ENCODE measurements around the gene SH3RF1.

SH3RF1 gene

DNA sequence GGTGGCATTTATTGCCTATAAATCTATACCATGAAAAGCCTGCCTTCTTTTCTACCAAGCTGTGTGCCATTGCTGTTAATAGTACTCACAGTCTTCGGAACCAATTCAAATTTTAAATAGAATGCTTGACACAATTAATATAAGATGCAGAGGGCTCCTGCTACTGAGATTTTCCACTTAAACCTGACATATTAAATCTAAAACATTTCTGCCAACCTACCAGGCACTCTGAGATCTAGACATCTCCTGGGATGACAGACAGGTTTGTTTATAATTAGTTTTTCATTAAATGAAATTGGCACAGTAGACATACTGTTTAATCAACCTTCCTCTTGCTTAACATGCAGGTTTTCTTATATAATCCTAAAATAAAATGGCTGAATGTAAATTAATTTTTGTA, 143.4 kb downstream of the SH3RF1 start:
- DNase-seq = no peak

DNA sequence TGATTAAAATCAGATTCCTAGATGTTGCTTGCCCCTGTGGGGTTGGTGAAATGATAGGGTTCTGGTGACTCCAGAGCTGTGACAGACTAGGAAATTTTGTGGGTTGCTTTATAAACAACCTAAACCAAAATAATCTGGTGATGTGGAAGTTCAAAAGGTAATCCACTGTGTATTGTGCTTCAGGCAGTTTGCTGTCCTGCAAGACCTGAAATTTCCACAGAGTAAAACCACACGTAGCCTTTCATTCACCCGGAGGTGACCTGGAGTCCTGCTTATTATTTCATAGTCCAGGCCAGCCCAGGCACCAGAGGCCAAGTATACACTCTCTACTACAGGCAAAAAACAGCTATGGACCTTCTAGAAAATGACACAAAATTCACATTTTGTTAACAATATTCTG, 146.1 kb downstream of the SH3RF1 start:
- no peak for DNase-seq

DNA sequence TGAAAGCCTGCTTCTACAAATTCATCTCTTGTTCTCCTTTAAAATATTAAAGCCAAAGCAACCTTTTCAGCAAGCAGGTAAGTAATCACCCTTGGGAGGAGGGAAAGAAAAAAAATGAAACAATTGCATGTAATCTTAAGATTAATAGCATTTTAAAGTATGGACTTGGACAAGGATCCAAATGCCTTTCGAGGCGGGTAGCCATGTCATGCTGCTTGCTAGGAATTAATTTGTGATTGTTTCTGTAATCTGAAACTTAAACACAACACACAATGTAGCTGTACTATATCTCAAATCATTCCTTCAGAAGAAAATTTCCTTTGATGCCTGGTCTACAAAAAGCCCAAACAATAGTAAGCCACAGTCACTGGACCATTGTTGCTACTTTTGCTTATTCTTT, 148.3 kb downstream of the SH3RF1 start:
- no peak for DNase-seq

DNA sequence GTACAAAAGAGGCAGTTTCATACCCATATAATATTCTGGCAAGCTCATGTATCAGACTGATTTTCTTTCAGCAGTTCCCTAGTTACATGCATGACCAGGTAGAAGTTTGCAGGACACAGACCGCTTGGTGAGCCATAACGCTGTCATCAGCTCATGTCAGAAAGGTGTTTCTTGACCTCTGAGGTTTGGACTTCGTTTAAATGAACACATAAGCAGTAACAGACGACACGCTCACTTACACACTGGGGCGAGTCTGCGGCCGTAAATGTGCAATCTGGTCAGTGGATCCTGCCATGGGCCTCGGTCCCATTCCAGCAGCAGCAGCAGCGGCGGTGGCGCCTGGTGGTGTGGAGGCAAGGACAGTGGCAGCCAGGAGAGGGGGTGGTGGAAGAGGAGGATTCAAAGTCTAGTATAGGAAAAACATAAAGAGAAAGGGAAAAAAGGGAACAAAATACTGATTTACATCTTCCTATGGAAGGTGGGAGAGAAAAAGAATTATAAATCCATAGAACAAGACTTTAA, 148.8 kb downstream of the SH3RF1 start:
- DNase-seq = no peak

DNA sequence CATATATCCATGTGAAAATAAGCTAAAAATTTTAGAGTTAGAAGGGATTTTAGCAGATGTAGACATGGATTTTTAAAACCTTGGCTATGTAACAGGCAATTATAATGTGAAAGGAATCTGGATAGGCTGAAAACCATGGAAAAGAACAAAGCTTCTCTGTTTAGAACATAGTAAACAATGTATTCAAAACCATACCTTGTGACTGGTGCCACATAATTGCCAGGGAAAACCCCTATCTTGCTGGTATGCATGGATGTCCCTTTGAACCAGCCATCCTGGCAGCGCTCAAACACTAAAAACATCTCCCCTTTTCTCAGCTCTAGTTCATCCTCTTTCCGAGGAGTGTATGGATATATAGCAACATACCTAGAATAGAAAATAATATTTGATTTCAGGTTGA, 150.1 kb downstream of the SH3RF1 start:
- no peak for DNase-seq

DNA sequence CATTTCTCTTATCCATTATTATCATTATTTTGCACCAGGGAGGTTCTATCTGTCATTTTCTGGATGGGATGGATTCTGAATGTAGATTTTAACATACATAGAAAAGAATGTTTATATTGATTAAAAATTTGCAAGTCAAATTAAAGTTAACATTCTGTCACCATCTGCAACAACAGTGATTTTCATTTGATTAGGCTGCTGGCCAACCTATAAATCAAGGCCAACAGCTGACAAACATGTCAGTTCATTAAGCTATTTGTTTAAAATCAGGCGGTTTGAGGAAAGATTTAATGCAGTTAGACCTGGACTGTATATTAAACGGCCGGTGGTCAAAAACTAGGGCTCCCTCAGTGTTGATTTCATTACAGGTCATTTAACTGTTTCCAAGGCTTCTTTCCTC, 151.2 kb downstream of the SH3RF1 start:
- DNase-seq = no peak

DNA sequence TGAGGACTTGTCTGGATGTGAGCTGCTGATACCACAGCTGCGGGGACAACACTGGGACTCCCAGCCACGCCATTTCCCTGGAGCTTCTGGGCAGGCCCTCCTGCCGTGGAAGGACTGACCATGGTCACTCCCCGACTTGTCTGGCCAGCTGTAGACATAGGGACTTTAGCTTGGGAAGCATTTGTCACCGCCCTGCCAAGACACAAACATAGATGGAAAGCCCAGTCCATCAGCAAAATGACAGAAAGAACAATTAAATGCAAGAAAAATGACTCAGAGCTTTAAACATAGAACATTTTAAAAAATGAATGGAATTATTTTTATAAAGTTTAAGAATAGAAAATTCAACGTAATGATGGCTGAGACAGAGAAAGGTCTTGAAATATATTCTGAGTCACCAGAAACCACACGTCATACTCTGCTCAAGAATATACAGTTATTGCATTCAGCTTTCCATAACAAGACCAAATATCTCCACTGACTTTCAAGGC, 153.1 kb downstream of the SH3RF1 start:
- DNase-seq = no peak

DNA sequence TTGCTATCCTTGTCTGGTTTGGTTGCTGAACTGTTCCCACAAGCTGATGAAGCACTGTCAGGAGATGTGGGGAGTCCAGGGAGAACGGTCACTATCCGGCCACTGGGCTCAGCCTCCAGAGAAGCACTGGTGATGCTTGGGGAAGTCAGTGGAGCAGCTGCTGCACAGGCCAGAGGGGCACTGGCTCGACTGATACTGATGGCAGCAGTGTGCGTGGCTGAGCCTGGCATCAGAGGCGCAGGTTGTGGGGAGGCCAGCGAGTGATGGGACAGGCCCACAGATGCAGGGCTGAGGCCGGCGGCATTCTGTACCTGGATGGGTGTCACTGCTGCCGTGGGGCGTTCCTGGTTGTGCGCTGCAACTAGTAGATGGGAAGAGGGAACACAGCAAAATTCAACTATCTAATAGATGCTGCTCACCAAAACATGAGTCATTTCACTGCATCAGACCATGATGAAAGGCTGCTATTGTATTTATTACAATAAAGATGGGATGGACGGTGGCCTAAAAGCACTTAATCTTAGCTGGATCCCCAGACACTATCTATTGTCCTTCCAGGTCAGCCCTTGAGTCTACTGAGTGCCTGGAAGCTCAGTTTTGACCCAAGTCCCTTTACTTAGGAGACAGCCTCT, 154.4 kb downstream of the SH3RF1 start:
- DNase-seq = no peak

DNA sequence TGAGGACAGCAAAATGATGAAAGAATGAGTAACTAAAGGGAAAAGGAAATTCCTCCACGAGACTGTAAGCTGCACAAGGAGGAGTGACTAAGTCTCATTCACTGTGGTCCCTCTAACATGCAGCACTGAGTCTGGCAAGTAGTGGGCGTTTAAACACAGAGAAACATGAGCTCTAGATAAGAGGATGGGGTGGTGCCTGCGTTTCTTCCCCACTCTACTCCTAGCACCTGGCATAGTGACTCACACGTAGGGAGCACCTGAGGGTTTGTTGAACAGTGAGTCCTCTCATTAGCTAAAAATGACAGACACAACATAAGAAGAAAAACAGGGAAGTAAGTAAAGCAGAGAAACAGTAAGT, 154.9 kb downstream of the SH3RF1 start:
- no peak for DNase-seq

DNA sequence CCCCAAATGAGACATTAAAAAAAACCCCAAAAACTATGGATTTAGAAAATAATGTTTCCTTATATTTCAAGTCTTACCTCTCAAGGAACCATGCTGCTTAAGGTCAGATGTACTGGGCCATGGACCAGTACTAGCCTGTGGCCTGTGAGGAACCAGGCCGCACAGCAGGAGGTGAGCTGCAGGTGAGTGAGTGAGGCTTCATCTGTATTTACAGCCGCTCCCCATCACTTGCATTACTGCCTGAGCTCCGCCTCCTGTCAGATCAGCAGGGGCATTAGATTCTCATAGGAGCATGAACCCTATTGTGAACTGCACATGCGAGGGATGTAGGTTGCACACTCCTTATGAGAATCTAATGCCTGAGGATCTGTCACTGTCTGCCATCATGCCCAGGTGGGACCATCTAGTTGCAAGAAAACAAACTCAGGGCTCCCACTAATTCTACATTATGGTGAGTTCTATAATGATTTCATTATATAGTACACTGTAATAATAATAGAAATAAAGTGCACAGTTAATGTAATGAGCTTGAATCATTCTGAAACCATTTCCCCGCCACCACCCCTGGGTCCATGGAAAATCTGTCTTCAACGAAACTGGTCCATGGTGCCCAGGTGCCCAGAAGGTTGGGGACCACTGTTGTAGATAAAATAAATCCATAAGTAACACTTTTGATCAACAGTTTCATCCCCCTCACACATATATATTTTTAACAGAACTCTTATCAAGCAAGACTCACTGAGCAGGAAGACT, 155.4 kb downstream of the SH3RF1 start:
- DNase-seq = no peak

DNA sequence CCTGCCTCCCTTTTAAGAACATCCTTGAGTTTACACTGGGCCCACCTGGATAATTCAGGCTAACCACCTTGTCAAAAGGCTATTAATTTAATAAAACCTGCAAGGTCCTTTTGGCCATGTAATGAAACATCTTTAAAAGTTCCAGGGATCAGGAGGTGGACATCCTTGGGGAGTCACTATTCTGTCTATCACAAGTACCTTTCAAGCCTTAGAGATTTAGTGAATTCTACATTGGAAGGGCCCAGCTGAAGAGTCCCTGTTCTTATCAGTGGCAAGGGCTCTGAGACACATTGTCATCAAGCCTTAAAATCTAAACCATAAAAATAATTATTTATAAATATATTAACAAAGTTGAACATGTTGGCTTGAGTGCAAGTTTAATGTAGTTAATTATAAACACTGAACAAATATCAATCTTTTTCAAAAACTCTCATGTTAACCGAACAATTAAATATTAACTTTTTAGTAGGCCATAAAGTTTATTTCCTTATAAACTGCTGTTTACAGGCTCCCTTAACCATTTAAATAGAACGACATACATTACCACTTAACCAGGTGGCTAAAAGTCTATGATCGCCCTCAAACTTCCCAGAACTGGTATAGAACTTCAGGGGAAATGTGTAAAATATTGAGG, 156.3 kb downstream of the SH3RF1 start:
- DNase-seq = no peak

DNA sequence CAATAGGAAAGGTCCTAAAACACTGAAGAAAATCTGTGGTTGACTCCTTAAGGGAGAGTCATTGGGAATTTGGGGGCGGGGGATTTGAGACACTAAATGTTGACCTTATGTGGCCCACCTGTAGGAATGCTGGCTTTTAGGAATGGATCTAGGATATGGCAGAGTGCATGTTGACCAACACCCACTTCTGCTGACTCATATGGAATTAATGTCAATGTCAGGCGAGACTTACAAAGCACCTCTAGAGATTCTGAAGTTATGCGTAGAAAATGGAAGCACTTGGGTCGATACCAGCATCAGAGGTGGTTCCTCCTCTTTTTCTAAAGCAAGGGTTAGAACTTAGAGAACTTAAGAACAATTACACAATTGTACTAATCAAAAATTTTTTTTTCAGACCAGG, 160.1 kb downstream of the SH3RF1 start:
- DNase-seq = no peak

DNA sequence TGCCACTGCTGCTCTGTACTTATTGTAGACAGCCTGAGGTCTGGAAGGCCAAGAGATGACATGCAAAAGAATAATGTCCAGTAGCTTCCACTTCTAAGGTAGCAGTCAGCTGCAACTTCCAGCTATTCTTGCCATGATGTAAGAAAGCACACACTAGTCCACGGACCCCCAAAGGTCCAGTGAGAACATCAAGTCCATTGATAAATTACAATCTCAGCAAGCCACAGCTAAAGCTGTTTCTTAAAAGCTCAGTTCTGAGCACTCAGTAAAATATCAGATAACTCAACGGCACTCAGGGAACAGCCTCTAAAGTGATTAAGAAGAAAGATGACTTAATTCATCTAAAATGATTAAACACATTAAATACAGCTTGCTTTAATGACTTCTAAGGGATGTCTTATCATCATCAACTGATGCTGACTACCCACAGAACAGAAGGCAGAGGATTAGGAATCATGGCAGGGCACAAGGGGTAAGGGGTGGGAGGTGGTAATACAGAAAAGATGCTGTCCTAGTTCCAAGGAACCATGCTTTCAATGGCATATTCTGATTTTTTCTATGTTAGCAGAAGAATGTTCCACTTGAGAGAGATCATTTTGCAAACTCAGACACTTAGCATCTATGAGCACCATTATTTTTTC, 161.6 kb downstream of the SH3RF1 start:
- DNase-seq = no peak

DNA sequence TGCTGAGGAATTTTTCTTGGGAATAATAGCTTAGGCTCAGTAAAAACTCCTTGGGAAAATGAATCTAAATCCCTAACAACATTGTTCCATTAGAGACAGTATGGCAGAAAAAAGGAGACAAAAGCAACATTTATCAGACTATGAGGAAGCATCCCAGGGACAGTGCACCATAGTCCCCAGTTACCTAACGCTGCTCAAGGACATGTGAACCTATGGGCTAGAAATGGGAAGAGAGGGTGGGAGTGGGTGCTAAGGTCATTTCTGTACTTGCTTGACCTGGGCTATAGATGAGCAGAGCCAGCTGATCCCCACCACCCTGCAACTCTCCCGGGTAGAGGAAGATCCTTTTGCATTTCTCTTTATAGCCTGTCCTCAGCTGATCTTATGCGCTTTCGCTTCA, 162.5 kb downstream of the SH3RF1 start:
- DNase-seq = no peak

DNA sequence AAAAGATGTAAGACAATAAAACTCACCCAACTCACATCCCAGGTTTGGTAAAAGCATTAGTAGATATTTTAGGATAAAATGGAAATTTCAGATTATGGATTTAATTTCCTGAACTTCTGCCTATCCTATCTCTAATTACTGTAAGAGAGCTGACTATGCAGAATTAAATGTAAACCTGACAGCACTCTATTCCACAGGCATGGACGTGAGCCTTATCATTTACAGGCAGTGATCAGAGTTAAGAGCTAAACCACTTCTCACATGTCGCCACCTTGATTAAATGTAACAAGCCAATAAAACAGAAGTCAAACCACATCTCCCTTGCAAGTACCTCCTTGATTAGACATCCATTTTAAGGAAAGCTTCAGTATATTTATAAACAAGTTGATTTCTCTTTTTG, 163.2 kb downstream of the SH3RF1 start:
- no peak for DNase-seq

DNA sequence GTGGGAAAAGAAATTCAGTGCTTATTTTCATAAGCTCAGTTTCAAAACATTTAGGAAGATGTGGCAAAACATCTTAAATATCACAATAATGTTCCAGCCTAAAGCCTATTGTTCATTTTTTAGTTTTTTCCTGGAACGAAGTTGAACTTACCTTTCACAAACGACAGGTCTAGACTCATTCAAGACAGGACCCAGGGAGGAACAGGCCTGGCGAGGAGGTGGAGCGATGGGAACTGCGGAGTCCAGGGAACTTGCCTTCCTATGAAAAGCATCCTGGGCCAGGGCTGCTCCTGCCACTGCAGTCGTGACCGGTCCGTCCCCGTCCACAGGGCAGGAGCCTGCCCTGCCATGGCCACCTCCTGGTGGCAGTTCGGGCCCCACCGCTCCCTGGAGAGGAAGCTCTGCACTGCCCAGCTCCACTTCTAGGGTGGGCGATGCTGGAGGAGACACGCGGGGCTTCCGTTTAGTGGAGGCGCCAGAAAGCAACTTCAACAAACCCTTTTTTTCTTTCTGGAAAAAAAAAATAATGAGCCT, 164.0 kb downstream of the SH3RF1 start:
- no peak for DNase-seq

DNA sequence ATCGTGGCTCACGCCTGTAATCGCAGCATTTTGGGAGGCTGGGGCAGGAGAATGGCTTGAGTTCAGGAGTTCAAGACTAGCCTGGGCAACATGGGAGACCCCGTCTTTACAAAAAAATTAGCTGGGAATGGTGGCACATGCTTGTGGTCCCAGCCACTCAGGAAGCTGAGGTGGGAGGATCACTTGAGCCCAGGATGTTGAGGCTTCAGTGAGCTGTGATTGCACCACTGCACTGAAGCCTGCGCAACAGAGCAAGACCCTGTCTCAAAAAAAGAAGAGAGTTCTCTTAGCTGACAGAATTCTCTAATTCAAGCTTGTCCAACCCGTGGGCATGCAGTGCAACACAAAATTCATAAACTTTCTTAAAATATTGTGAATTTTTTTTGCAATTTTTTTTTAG, 165.1 kb downstream of the SH3RF1 start:
- DNase-seq = no peak

DNA sequence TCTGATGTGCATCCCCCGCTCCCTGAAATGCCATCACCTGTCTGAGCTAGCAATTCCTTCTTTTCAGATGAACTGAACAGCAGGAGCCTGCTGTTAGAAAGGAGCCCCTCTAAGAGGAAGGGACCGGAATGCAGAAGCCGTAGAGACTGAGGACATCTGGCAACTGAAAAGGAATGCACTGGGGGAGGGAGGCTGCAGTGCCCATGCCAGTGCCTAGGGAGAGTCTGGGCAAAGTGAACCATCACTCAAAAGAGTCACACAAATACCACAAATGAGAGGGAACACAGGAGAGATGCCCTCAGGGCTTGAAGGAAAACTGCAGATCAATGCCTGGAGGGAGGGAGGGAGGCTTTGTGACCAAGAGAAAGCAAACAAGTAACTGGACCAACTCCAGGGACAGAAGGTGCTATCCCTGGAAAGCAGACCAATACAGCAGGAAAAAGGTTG, 166.8 kb downstream of the SH3RF1 start:
- DNase-seq = peak; percentile 46

DNA sequence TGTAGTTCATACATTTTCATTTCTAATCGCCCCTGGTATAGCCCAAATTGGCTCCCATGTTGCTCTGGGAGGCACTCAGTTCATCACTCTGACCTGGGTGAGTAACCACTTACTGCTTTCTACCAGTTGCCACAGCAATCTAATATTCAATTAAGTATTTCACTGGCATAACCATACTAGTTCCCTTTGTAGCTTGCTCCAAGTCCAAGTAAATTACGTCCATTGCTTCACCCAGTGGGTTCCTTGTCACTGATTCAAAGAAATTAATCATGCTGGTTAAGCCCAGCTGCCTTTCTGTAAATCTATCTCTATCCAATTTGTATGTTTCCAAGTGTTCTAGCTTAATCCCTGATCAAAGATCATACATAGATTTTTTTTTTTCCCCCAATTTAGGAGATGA, 168.7 kb downstream of the SH3RF1 start:
- DNase-seq = no peak

DNA sequence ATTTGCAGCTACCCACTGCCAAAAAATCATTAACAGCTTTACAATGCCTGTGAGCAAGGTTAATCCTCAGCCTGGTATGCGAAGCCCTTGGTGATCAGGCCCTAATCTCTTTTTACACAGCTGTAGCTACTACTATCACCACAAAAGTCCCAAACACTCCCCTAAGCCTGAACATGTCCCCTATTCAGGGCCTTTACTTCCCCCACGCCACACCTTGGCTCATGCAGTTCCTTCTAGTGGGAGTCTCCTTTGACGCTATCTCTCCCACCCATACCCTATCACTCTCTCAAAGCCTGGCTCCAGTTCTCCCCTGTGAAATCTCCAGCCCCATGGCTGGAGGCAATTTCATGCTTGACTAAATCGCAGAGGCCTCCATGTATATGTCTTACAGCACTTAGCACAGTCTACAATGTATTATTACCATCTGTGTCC, 170.1 kb downstream of the SH3RF1 start:
- DNase-seq = no peak

DNA sequence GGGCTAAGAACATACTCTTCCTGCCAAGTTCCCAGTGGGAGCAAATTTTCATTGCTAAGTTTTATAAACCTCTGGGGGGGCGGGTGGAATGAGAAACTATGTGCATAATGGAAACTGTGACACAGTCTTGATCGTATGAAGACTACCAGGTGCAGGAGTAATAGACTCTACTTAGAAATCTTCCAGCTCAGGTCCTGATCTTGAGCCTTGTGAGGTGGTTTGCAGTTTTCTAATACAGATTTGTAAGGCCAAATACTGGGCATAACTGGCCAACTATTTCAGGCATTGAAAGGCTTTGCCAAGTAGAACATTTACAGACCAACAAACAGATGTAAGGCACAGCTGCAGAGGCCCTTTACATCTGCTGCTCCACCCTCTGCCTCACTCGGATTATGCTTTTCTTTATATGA, 171.0 kb downstream of the SH3RF1 start:
- DNase-seq = no peak

DNA sequence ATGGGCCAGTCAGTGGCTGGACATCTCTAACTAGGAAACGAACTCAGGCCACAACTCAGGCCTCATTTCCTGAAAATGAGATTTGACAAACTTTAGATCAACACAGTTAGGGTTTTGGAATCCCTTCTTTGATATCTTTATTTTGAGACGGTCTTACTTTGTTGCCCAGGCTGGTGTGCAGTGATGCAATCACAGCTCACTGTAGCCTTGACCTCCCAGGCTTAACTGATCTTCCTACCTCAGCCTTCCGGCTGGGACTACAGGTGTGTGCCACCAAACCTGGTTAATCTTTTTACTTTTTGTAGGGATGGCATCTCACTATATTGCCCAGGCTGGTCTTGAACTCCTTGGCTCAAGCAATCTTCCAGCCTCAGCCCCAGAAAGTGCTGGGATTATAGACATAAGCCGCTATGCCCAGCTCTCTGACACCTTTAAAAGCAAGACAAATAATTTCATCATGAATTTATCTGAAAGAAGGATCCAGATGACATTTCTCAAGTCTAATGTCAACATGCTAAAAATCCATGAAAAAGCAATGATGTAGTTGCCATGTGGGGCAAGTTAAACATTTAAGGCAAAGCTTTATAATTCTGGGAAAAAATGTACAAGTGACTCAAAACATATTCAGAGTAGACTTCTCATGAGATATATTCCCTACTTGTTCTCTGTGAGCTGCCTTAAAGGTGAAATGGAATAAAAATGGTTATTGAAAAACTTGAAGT, 171.6 kb downstream of the SH3RF1 start:
- DNase-seq = no peak

Data from T1000 (cell line).